Measurements from ENCODE around the gene RGS6.

- TF ChIP-seq SUZ12 (IDR thresholded peaks at IDR 0.05) (no peak), PKNOX1 (IDR thresholded peaks at IDR 0.05) (no peak), FOXM1 (IDR thresholded peaks at IDR 0.05; ENCODE audit: borderline replicate concordance) (no peak), NFRKB (IDR thresholded peaks at IDR 0.05) (no peak), FOXK2 (IDR thresholded peaks at IDR 0.05) (no peak), HDGF (IDR thresholded peaks at IDR 0.05; ENCODE audit: borderline replicate concordance) (no peak), BHLHE40 (IDR thresholded peaks at IDR 0.05; ENCODE audit: borderline replicate concordance) (no peak), SP1 (IDR thresholded peaks at IDR 0.05) (no peak), ARNT (IDR thresholded peaks at IDR 0.05) (no peak), TARDBP (IDR thresholded peaks at IDR 0.05) (no peak), ELF4 (IDR thresholded peaks at IDR 0.05) (no peak)
Observed at GRCh38 chr14:72480464-72481243, 548.4 kb downstream of the RGS6 start.
